Measurements from ENCODE around the gene IRX4.

DNA sequence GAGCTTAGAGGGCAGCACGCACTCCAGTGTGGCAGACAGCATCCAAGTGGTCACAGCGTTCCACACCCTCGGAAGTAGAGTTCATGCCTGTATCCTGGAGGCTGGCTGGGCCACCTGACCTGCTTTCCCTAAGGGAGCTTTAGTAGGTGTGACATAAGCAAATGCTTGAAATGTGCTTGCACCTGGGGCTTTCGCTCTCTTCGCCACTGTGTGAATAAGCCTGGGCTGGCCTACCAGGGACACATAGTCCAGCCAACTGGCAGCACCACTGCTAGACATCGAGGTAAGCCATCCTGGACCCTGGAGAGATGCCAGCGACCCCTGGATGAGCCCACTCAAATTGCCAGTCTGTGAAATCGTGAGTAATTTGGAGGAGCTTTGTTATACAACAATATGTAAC, 24.9 kb upstream of the IRX4 start:
- TF ChIP-seq, protein P1, sequence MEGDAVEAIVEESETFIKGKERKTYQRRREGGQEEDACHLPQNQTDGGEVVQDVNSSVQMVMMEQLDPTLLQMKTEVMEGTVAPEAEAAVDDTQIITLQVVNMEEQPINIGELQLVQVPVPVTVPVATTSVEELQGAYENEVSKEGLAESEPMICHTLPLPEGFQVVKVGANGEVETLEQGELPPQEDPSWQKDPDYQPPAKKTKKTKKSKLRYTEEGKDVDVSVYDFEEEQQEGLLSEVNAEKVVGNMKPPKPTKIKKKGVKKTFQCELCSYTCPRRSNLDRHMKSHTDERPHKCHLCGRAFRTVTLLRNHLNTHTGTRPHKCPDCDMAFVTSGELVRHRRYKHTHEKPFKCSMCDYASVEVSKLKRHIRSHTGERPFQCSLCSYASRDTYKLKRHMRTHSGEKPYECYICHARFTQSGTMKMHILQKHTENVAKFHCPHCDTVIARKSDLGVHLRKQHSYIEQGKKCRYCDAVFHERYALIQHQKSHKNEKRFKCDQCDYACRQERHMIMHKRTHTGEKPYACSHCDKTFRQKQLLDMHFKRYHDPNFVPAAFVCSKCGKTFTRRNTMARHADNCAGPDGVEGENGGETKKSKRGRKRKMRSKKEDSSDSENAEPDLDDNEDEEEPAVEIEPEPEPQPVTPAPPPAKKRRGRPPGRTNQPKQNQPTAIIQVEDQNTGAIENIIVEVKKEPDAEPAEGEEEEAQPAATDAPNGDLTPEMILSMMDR (IDR thresholded peaks at IDR 0.05 in 4 of 5, conservative IDR thresholded peaks at IDR 0.05 in 1 of 5) = no peak
- no peak for TF ChIP-seq POLR2A (IDR thresholded peaks at IDR 0.05)

Data from gastrocnemius medialis (tissue), 4 donors.